ENCODE measurements around the gene RGCC. TPM values are rescaled to one million over a fixed set of nuclear protein-coding genes. Genes with fewer than 3 reads are reported as not detected.
A peak's percentile ranks its signal among the peaks of the same experiment; 100 is the strongest.

RGCC gene
- total RNA-seq, 2 experiments from 2014 or later, result 75.0 to 77.8 TPM

- H3K4me3 Mint-ChIP-seq, result peak overlapping the region; percentile 76
- H3K27me3 Mint-ChIP-seq (ENCODE audit: low read depth), result no peaks in the 10 kb centered on the region
- peaks cover 67% of the 10 kb centered on the region for H3K36me3 Mint-ChIP-seq (ENCODE audit: low read depth)
- H3K27ac Mint-ChIP-seq, result peak overlapping the region; percentile 93
- H3K4me1 Mint-ChIP-seq (ENCODE audit: low read depth), result peaks cover 89% of the 10 kb centered on the region
- DNase-seq, result peak; percentile 97
- CTCF ChIA-PET, result interaction anchor here (0.9 to 1.4 kb wide), 5 partner anchors 9 to 34 kb away, joined by 3 to 5 read pairs (median 4); no protein-coding TSS in a partner anchor
- intact Hi-C loops (cut with micrococcal nuclease), result loop anchor here (1.0 to 10.0 kb wide), 7 partner anchors 8 to 929 kb away; partner anchors contain the start of gene RGCC
- no peaks in the 10 kb centered on the region for H3K9me3 Mint-ChIP-seq
These were observed 8.0 kb downstream of the RGCC start for GRCh38 chr13:41465241-41465847.

GRCh38 chr13:41465898-41466320 lies 8.6 kb downstream of the RGCC start:
- CTCF ChIA-PET, result interaction anchor here (0.9 to 1.4 kb wide), 6 partner anchors 10 to 187 kb away, joined by 3 to 5 read pairs (median 4); no protein-coding TSS in a partner anchor
- Mint-ChIP-seq H3K4me3 (peak overlapping the region; percentile 57), H3K27me3 (ENCODE audit: low read depth) (no peaks in the 10 kb centered on the region), H3K9me3 (no peaks in the 10 kb centered on the region), H3K27ac (peak overlapping the region; percentile 93), H3K36me3 (ENCODE audit: low read depth) (peaks cover 66% of the 10 kb centered on the region), H3K4me1 (ENCODE audit: low read depth) (peaks cover 88% of the 10 kb centered on the region)
- no peak for DNase-seq
- intact Hi-C loops (cut with micrococcal nuclease), result loop anchor here (1.0 to 10.0 kb wide), 7 partner anchors 9 to 929 kb away; partner anchors contain the start of gene RGCC

GRCh38 chr13:41467425-41467945 lies 10.1 kb downstream of the RGCC start:
- CTCF ChIA-PET, result interaction anchor here (0.7 to 1.3 kb wide), 3 partner anchors 121 to 185 kb away, joined by 3 read pairs; no protein-coding TSS in a partner anchor
- peaks cover 68% of the 10 kb centered on the region for H3K36me3 Mint-ChIP-seq (ENCODE audit: low read depth)
- H3K9me3 Mint-ChIP-seq, result no peaks in the 10 kb centered on the region
- intact Hi-C loops (cut with micrococcal nuclease), result loop anchor here (10.0 kb wide), 1 partner anchor 927 kb away; no protein-coding TSS in a partner anchor
- peaks cover 86% of the 10 kb centered on the region for H3K4me1 Mint-ChIP-seq (ENCODE audit: low read depth)
- H3K4me3 Mint-ChIP-seq, result no peak overlapping the region
- peak overlapping the region; percentile 93 for H3K27ac Mint-ChIP-seq
- H3K27me3 Mint-ChIP-seq (ENCODE audit: low read depth), result no peaks in the 10 kb centered on the region
- no peak for DNase-seq

- Mint-ChIP-seq H3K4me1 (ENCODE audit: low read depth) (peaks cover 82% of the 10 kb centered on the region), H3K4me3 (no peak overlapping the region), H3K27ac (peak overlapping the region; percentile 70), H3K27me3 (ENCODE audit: low read depth) (no peaks in the 10 kb centered on the region), H3K36me3 (ENCODE audit: low read depth) (peaks cover 73% of the 10 kb centered on the region), H3K9me3 (no peaks in the 10 kb centered on the region)
- no peak for DNase-seq
- CTCF ChIA-PET, result interaction anchor here (0.7 to 4.1 kb wide), 4 partner anchors 9 to 200 kb away, joined by 3 to 33 read pairs (median 4); partner anchors contain the start of gene RGCC
- intact Hi-C loops (cut with micrococcal nuclease), result loop anchor here (10.0 kb wide), 1 partner anchor 926 kb away; no protein-coding TSS in a partner anchor
These were observed 11.3 kb downstream of the RGCC start for GRCh38 chr13:41468631-41469030.

GRCh38 chr13:41470196-41470595 lies 12.8 kb downstream of the RGCC start:
- peaks cover 70% of the 10 kb centered on the region for H3K4me1 Mint-ChIP-seq (ENCODE audit: low read depth)
- CTCF ChIA-PET, result interaction anchor here (0.6 to 4.1 kb wide), 8 partner anchors 8 to 165 kb away, joined by 3 to 33 read pairs (median 5); partner anchors contain the start of gene RGCC
- peak overlapping the region; percentile 84 for H3K27ac Mint-ChIP-seq
- no peak overlapping the region for H3K4me3 Mint-ChIP-seq
- intact Hi-C loops (cut with micrococcal nuclease), result loop anchor here (1.0 kb wide), 1 partner anchor 22 kb away; no protein-coding TSS in a partner anchor
- peak; percentile 83 for DNase-seq
- peaks cover 8% of the 10 kb centered on the region for H3K9me3 Mint-ChIP-seq
- H3K36me3 Mint-ChIP-seq (ENCODE audit: low read depth), result peaks cover 67% of the 10 kb centered on the region
- no peaks in the 10 kb centered on the region for H3K27me3 Mint-ChIP-seq (ENCODE audit: low read depth)

GRCh38 chr13:41471785-41472184 lies 14.4 kb downstream of the RGCC start:
- Mint-ChIP-seq H3K9me3 (peaks cover 10% of the 10 kb centered on the region), H3K4me1 (ENCODE audit: low read depth) (peaks cover 55% of the 10 kb centered on the region), H3K27ac (peak overlapping the region; percentile 3), H3K27me3 (ENCODE audit: low read depth) (no peaks in the 10 kb centered on the region), H3K36me3 (ENCODE audit: low read depth) (peaks cover 59% of the 10 kb centered on the region), H3K4me3 (no peak overlapping the region)
- intact Hi-C loops (cut with micrococcal nuclease), result no loop called here
- DNase-seq, result no peak
- CTCF ChIA-PET, result interaction anchor here (1.5 to 4.1 kb wide), 2 partner anchors 11 to 13 kb away, joined by 4 to 33 read pairs; partner anchors contain the start of gene RGCC

- CTCF ChIA-PET, result interaction anchor here (0.5 to 9.2 kb wide), 6 partner anchors 8 to 28 kb away, joined by 3 to 67 read pairs (median 4); partner anchors contain the start of gene RGCC
- Mint-ChIP-seq H3K27ac (no peak overlapping the region), H3K4me3 (no peak overlapping the region)
These were observed 29.9 kb downstream of the RGCC start for GRCh38 chr13:41487222-41487621.

GRCh38 chr13:41488124-41488523 lies 30.8 kb downstream of the RGCC start:
- H3K9me3 Mint-ChIP-seq, result peaks cover 10% of the 10 kb centered on the region
- peak overlapping the region; percentile 85 for H3K27ac Mint-ChIP-seq
- DNase-seq, result peak; percentile 42
- peak overlapping the region; percentile 62 for H3K4me3 Mint-ChIP-seq
- CTCF ChIA-PET, result interaction anchor here (1.0 to 9.2 kb wide), 6 partner anchors 8 to 29 kb away, joined by 3 to 67 read pairs (median 5); partner anchors contain the start of gene RGCC
- H3K36me3 Mint-ChIP-seq (ENCODE audit: low read depth), result peaks cover 11% of the 10 kb centered on the region
- intact Hi-C loops (cut with micrococcal nuclease), result no loop called here
- H3K27me3 Mint-ChIP-seq (ENCODE audit: low read depth), result no peaks in the 10 kb centered on the region
- peaks cover 60% of the 10 kb centered on the region for H3K4me1 Mint-ChIP-seq (ENCODE audit: low read depth)

More at GRCh38 chr13:41487222-41487621, 29.9 kb downstream of the RGCC start:
- intact Hi-C loops (cut with micrococcal nuclease), result no loop called here
- H3K4me1 Mint-ChIP-seq (ENCODE audit: low read depth), result peaks cover 51% of the 10 kb centered on the region
- no peaks in the 10 kb centered on the region for H3K27me3 Mint-ChIP-seq (ENCODE audit: low read depth)
- DNase-seq, result no peak
- peaks cover 15% of the 10 kb centered on the region for H3K36me3 Mint-ChIP-seq (ENCODE audit: low read depth)
- peaks cover 17% of the 10 kb centered on the region for H3K9me3 Mint-ChIP-seq

GRCh38 chr13:41490371-41491015 lies 33.1 kb downstream of the RGCC start:
- H3K36me3 Mint-ChIP-seq (ENCODE audit: low read depth), result peaks cover 11% of the 10 kb centered on the region
- H3K4me3 Mint-ChIP-seq, result no peak overlapping the region

GRCh38 chr13:41491436-41491835 lies 34.1 kb downstream of the RGCC start:
- peaks cover 2% of the 10 kb centered on the region for H3K9me3 Mint-ChIP-seq
- H3K27ac Mint-ChIP-seq, result peak overlapping the region; percentile 95
- H3K4me3 Mint-ChIP-seq, result no peak overlapping the region
- no peaks in the 10 kb centered on the region for H3K27me3 Mint-ChIP-seq (ENCODE audit: low read depth)
- intact Hi-C loops (cut with micrococcal nuclease), result no loop called here
- CTCF ChIA-PET, result interaction anchor here (1.5 to 9.2 kb wide), 2 partner anchors 21 to 33 kb away, joined by 5 to 67 read pairs; partner anchors contain the start of gene RGCC
- no peak for DNase-seq
- H3K4me1 Mint-ChIP-seq (ENCODE audit: low read depth), result peaks cover 90% of the 10 kb centered on the region
- H3K36me3 Mint-ChIP-seq (ENCODE audit: low read depth), result peaks cover 5% of the 10 kb centered on the region

More at GRCh38 chr13:41490371-41491015, 33.1 kb downstream of the RGCC start:
- intact Hi-C loops (cut with micrococcal nuclease), result no loop called here
- no peak for DNase-seq
- Mint-ChIP-seq H3K27me3 (ENCODE audit: low read depth) (no peaks in the 10 kb centered on the region), H3K9me3 (peaks cover 8% of the 10 kb centered on the region), H3K27ac (peak overlapping the region; percentile 20), H3K4me1 (ENCODE audit: low read depth) (peaks cover 84% of the 10 kb centered on the region)
- CTCF ChIA-PET, result interaction anchor here (0.6 to 9.2 kb wide), 4 partner anchors 12 to 32 kb away, joined by 3 to 67 read pairs (median 4); partner anchors contain the start of gene RGCC

- CTCF ChIA-PET, result interaction anchor here (0.8 to 9.2 kb wide), 5 partner anchors 22 to 112 kb away, joined by 3 to 67 read pairs (median 4); partner anchors contain the start of gene RGCC
- peak; percentile 62 for DNase-seq
- Mint-ChIP-seq H3K4me3 (peak overlapping the region; percentile 45), H3K36me3 (ENCODE audit: low read depth) (peaks cover 3% of the 10 kb centered on the region), H3K27ac (peak overlapping the region; percentile 95), H3K27me3 (ENCODE audit: low read depth) (no peaks in the 10 kb centered on the region), H3K4me1 (ENCODE audit: low read depth) (peaks cover 91% of the 10 kb centered on the region), H3K9me3 (no peaks in the 10 kb centered on the region)
- intact Hi-C loops (cut with micrococcal nuclease), result loop anchor here (1.0 to 2.0 kb wide), 7 partner anchors 22 to 901 kb away; no protein-coding TSS in a partner anchor
These were observed 35.3 kb downstream of the RGCC start for GRCh38 chr13:41492432-41493260.
